ENCODE measurements around the gene ADTRP. TPM values are rescaled to one million over a fixed set of nuclear protein-coding genes. Genes with fewer than 3 reads are reported as not detected.

Gene ADTRP
- total RNA-seq, 2 experiments from 2014 or later, result 29.1 to 31.5 TPM

GRCh38 chr6:11761744-11762620 is 16.6 kb downstream of the ADTRP start:
- Mint-ChIP-seq H3K27me3 (no peaks in the 10 kb centered on the region), H3K4me1 (peaks cover 22% of the 10 kb centered on the region), H3K36me3 (no peaks in the 10 kb centered on the region), H3K27ac (no peak overlapping the region), H3K9me3 (peaks cover 7% of the 10 kb centered on the region), H3K4me3 (no peak overlapping the region)
- DNase-seq, result no peak

GRCh38 chr6:11760015-11760473 is 18.6 kb downstream of the ADTRP start:
- no peak overlapping the region for H3K4me3 Mint-ChIP-seq
- H3K27ac Mint-ChIP-seq, result no peak overlapping the region
- no peak for DNase-seq
- H3K27me3 Mint-ChIP-seq, result no peaks in the 10 kb centered on the region
- H3K4me1 Mint-ChIP-seq, result peaks cover 27% of the 10 kb centered on the region
- peaks cover 11% of the 10 kb centered on the region for H3K9me3 Mint-ChIP-seq
- no peaks in the 10 kb centered on the region for H3K36me3 Mint-ChIP-seq

GRCh38 chr6:11758878-11759277 is 19.7 kb downstream of the ADTRP start:
- no peak for DNase-seq
- peaks cover 11% of the 10 kb centered on the region for H3K9me3 Mint-ChIP-seq
- peaks cover 21% of the 10 kb centered on the region for H3K4me1 Mint-ChIP-seq
- H3K4me3 Mint-ChIP-seq, result no peak overlapping the region
- H3K36me3 Mint-ChIP-seq, result no peaks in the 10 kb centered on the region
- no peaks in the 10 kb centered on the region for H3K27me3 Mint-ChIP-seq
- no peak overlapping the region for H3K27ac Mint-ChIP-seq

GRCh38 chr6:11756726-11757125 is 21.9 kb downstream of the ADTRP start:
- H3K9me3 Mint-ChIP-seq, result peaks cover 11% of the 10 kb centered on the region
- H3K27ac Mint-ChIP-seq, result no peak overlapping the region
- no peak for DNase-seq
- H3K27me3 Mint-ChIP-seq, result no peaks in the 10 kb centered on the region
- no peak overlapping the region for H3K4me3 Mint-ChIP-seq
- no peaks in the 10 kb centered on the region for H3K36me3 Mint-ChIP-seq
- H3K4me1 Mint-ChIP-seq, result peaks cover 19% of the 10 kb centered on the region

- H3K36me3 Mint-ChIP-seq, result no peaks in the 10 kb centered on the region
- H3K27ac Mint-ChIP-seq, result no peak overlapping the region
- peaks cover 16% of the 10 kb centered on the region for H3K4me1 Mint-ChIP-seq
- no peak for DNase-seq
- H3K4me3 Mint-ChIP-seq, result no peak overlapping the region
- no peaks in the 10 kb centered on the region for H3K27me3 Mint-ChIP-seq
- H3K9me3 Mint-ChIP-seq, result peaks cover 11% of the 10 kb centered on the region
Observed at GRCh38 chr6:11756292-11756691, 22.3 kb downstream of the ADTRP start.

GRCh38 chr6:11755725-11756124 is 22.9 kb downstream of the ADTRP start:
- Mint-ChIP-seq H3K27ac (no peak overlapping the region), H3K9me3 (peaks cover 11% of the 10 kb centered on the region), H3K27me3 (no peaks in the 10 kb centered on the region), H3K4me1 (peaks cover 16% of the 10 kb centered on the region), H3K4me3 (no peak overlapping the region), H3K36me3 (no peaks in the 10 kb centered on the region)
- DNase-seq, result no peak

- Mint-ChIP-seq H3K36me3 (no peaks in the 10 kb centered on the region), H3K4me1 (peaks cover 16% of the 10 kb centered on the region), H3K27me3 (no peaks in the 10 kb centered on the region), H3K9me3 (peaks cover 11% of the 10 kb centered on the region), H3K4me3 (no peak overlapping the region), H3K27ac (no peak overlapping the region)
- DNase-seq, result no peak
Observed at GRCh38 chr6:11754625-11755271, 23.9 kb downstream of the ADTRP start.

- no peaks in the 10 kb centered on the region for H3K27me3 Mint-ChIP-seq
- H3K4me3 Mint-ChIP-seq, result no peak overlapping the region
- no peaks in the 10 kb centered on the region for H3K36me3 Mint-ChIP-seq
- no peak overlapping the region for H3K27ac Mint-ChIP-seq
- peaks cover 16% of the 10 kb centered on the region for H3K4me1 Mint-ChIP-seq
- no peak for DNase-seq
- peaks cover 11% of the 10 kb centered on the region for H3K9me3 Mint-ChIP-seq
Observed at GRCh38 chr6:11753798-11754197, 24.8 kb downstream of the ADTRP start.

- Mint-ChIP-seq H3K9me3 (peaks cover 7% of the 10 kb centered on the region), H3K27me3 (no peaks in the 10 kb centered on the region), H3K4me1 (peaks cover 13% of the 10 kb centered on the region), H3K27ac (no peak overlapping the region), H3K4me3 (no peak overlapping the region), H3K36me3 (no peaks in the 10 kb centered on the region)
- no peak for DNase-seq
Observed at GRCh38 chr6:11752360-11752759, 26.2 kb downstream of the ADTRP start.

GRCh38 chr6:11750682-11751081 is 27.9 kb downstream of the ADTRP start:
- H3K27me3 Mint-ChIP-seq, result no peaks in the 10 kb centered on the region
- no peaks in the 10 kb centered on the region for H3K9me3 Mint-ChIP-seq
- H3K36me3 Mint-ChIP-seq, result no peaks in the 10 kb centered on the region
- no peak overlapping the region for H3K4me3 Mint-ChIP-seq
- H3K27ac Mint-ChIP-seq, result no peak overlapping the region
- DNase-seq, result no peak
- H3K4me1 Mint-ChIP-seq, result peaks cover 3% of the 10 kb centered on the region

- Mint-ChIP-seq H3K36me3 (peaks cover 4% of the 10 kb centered on the region), H3K4me3 (no peak overlapping the region), H3K9me3 (peaks cover 8% of the 10 kb centered on the region), H3K4me1 (no peaks in the 10 kb centered on the region), H3K27ac (no peak overlapping the region), H3K27me3 (no peaks in the 10 kb centered on the region)
- no peak for DNase-seq
Observed at GRCh38 chr6:11748591-11749210, 29.9 kb downstream of the ADTRP start.

GRCh38 chr6:11747021-11747420 is 31.6 kb downstream of the ADTRP start:
- Mint-ChIP-seq H3K4me3 (no peak overlapping the region), H3K27me3 (no peaks in the 10 kb centered on the region), H3K36me3 (peaks cover 4% of the 10 kb centered on the region)

GRCh38 chr6:11744753-11745152 is 33.9 kb downstream of the ADTRP start:
- H3K9me3 Mint-ChIP-seq, result peaks cover 9% of the 10 kb centered on the region
- peaks cover 23% of the 10 kb centered on the region for H3K4me1 Mint-ChIP-seq
- no peak for DNase-seq
- H3K27me3 Mint-ChIP-seq, result no peaks in the 10 kb centered on the region
- H3K4me3 Mint-ChIP-seq, result no peak overlapping the region
- H3K36me3 Mint-ChIP-seq, result peaks cover 7% of the 10 kb centered on the region
- no peak overlapping the region for H3K27ac Mint-ChIP-seq

More at GRCh38 chr6:11747021-11747420, 31.6 kb downstream of the ADTRP start:
- Mint-ChIP-seq H3K9me3 (peaks cover 8% of the 10 kb centered on the region), H3K4me1 (peaks cover 3% of the 10 kb centered on the region), H3K27ac (no peak overlapping the region)
- no peak for DNase-seq

GRCh38 chr6:11744101-11744500 is 34.5 kb downstream of the ADTRP start:
- peaks cover 12% of the 10 kb centered on the region for H3K36me3 Mint-ChIP-seq
- no peaks in the 10 kb centered on the region for H3K27me3 Mint-ChIP-seq
- DNase-seq, result no peak
- peaks cover 29% of the 10 kb centered on the region for H3K4me1 Mint-ChIP-seq
- H3K27ac Mint-ChIP-seq, result no peak overlapping the region
- H3K4me3 Mint-ChIP-seq, result no peak overlapping the region
- peaks cover 12% of the 10 kb centered on the region for H3K9me3 Mint-ChIP-seq

- H3K4me3 Mint-ChIP-seq, result no peak overlapping the region
- DNase-seq, result no peak
- H3K4me1 Mint-ChIP-seq, result peaks cover 36% of the 10 kb centered on the region
- H3K36me3 Mint-ChIP-seq, result peaks cover 13% of the 10 kb centered on the region
- no peaks in the 10 kb centered on the region for H3K27me3 Mint-ChIP-seq
- H3K9me3 Mint-ChIP-seq, result peaks cover 12% of the 10 kb centered on the region
- peak overlapping the region; percentile 62 for H3K27ac Mint-ChIP-seq
Observed at GRCh38 chr6:11740875-11741274, 37.7 kb downstream of the ADTRP start.

Measured in activated naive CD8-positive, alpha-beta T cell treated with anti-CD3 and anti-CD28 coated beads for 36 hours (primary cell).